HG02798 (cell line): ENCODE data around the gene APOBEC3C.
A peak's percentile ranks its signal among the peaks of the same experiment; 100 is the strongest.
"Not testable (repeated sequence)": the region's sequence is repeated elsewhere in the genome, so short reads cannot be mapped to it uniquely, and the experiment has no call there.

Experiments used
- ATAC-seq: cut with Tn5 transposase; IDR thresholded peaks from one replicate; pipeline ENCODE4 v1.9.1; 2021; ENCODE audit warnings: mild to moderate bottlenecking; ENCODE audit not compliant: unreplicated experiment, poor library complexity

Gene APOBEC3C

GRCh38 chr22:39020021-39020651, 6.1 kb downstream of the APOBEC3C start:
- not testable (repeated sequence) for ATAC-seq

GRCh38 chr22:39021552-39022250, 7.6 kb downstream of the APOBEC3C start:
- no peak for ATAC-seq

DNA sequence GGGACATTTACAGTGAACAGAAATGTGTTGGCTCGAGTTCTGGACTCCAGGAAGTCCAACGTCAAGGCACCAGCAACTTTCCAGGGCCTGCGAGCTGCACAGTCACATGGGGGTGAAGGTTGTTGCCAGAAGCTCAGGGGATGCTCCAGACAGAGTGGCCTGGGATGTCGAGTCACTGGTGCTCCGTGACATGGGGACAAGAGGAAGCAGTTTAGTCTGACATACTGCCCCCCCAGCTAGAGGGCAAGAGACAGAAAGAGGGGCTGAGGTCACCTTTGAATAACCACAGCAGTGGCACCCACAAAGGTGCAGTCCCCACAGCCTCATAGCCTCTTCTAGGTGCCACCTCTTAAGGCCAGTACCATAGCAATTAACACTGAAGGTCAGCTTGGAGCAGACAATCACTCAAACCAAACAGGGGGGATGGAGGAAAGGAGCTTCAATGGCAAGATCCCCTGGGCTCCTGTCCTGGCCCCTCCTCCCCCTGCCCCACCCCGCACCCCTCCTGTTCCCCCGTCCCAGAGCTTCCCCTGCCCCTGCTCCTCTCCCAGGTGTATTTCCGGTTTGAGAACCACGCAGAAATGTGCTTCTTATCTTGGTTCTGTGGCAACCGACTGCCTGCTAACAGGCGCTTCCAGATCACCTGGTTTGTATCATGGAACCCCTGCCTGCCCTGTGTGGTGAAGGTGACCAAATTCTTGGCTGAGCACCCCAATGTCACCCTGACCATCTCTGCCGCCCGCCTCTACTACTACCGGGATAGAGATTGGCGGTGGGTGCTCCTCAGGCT, 10.7 kb downstream of the APOBEC3C start:
- no peak for ATAC-seq

DNA sequence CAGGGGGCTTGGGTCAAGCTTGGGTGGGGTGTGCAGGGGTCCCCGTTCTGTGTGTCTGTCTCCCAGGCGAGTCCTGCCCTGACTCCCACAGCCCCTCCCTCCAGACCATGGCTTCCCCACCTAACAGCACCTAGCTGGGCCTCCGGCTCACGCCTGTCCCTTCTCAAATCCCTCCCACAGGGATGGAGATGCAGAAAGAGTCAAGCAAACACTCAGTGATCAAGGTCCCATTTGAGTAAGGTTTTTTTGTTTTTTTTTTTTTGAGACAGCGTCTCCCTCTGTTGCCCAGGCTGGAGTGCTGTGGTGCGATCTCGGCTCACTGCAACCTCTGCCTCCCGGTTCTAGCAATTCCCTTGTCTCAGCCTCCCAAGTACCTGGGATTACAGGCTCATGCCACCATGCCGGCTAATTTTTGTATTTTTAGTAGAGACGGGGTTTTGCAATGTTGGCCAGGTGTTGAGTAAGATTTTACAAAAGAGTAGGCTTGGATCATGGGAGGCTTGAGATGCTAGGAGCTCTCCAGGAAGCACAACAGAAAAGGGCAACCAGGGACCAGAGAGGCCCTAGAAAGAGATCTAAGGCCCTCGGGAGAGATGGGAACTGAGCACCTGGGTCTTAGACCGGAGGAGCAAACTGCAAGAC, 12.6 kb downstream of the APOBEC3C start:
- no peak for ATAC-seq

DNA sequence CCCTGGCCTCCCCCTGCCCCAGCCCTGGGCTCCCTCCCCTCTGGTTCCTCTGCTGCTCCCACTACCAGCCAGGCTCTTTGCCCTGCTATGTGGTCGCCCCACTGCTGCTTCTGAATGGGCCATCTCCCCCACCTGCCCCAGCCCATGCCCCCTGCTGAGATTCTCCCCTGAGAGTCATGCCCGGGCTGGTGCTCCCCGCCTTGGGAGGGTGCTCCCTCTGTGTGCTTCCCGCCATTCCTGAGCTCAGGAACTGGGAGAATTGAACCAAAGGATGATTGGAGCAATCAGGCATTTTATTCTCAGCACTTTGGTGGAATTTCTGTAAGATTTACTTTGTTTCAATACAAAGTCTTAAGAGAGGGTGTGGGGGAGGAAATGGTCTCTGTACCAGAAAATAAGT, 13.7 kb downstream of the APOBEC3C start:
- no peak for ATAC-seq

GRCh38 chr22:39028281-39028680, 14.2 kb downstream of the APOBEC3C start:
- ATAC-seq: no peak

GRCh38 chr22:39029227-39029626, 15.2 kb downstream of the APOBEC3C start:
- no peak for ATAC-seq

DNA sequence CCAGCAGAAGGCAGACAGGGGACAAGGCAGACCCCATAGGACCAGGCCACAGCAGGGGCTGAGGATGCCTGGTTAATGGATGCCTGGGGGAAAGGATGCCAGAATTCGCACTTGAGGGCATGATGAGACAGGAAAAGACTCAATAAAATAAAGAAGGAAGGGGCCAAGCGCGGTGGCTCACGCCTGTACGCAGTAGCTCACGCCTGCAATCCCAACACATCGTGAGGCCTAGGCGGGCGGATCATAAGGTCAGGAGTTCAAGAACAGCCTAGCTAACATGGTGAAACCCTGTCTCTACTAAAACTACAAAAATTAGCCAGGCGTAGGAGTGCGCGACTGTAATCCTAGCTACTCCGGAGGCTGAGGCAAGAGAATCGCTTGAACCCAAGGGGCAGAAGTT, 16.6 kb downstream of the APOBEC3C start:
- no peak for ATAC-seq

GRCh38 chr22:39031434-39032295, 17.6 kb downstream of the APOBEC3C start:
- not testable (repeated sequence) for ATAC-seq

DNA sequence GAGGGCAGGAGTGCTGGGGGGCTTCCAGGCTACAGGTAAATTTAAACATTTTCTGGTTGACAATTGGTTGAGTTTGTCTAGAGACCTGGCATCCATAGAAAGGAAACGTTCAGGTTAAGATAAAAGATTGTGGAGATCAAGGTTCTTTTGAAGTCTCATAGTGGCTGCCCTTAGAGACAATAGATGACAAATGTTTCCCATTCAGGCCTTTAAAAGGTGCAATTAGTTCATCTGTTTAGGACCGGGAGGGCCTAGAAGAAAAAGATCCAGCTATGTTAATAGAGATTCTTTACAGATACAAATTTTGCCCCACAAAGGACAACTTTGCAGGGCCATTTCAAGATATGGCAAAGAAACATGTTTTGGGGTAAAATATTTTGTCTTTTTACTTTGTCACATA, 23.0 kb downstream of the APOBEC3C start:
- ATAC-seq: not testable (repeated sequence)

DNA sequence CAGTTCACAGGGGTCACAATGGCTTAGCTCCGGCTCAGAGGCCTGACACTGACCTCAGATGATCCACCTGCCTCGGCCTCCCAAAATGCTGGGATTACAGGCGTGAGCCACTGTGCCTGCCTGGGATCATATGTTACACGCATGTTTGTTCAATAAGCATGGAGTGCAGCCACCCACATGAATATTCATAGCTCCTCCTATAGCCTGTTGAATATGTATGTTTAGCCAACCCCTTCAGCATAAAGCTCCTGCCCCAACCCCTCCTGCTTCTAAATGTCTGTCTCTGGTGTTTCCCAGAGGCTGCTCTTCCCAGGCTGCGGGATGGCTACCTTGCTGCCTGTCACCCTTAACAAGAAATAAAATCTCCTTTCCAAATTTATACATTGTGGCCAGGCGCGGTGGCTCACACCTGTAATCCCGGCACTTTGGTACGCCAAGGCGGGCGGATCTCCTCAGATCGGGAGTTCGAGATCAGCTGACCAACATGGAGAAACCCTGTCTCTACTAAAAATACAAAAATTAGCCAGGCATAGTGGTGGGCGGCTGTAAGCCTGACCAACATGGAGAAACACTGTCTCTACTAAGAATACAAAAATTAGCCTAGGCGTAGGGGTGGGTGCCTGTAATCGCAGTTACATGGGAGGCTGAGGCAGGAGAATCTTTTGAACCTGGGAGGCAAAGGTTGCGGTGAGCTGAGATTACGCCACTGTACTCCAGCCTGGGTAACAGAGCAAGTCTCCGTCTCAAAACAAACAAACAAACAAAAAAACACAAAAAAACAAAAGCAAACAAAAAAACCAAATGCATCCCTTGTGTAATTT, 25.5 kb downstream of the APOBEC3C start:
- no peak for ATAC-seq

DNA sequence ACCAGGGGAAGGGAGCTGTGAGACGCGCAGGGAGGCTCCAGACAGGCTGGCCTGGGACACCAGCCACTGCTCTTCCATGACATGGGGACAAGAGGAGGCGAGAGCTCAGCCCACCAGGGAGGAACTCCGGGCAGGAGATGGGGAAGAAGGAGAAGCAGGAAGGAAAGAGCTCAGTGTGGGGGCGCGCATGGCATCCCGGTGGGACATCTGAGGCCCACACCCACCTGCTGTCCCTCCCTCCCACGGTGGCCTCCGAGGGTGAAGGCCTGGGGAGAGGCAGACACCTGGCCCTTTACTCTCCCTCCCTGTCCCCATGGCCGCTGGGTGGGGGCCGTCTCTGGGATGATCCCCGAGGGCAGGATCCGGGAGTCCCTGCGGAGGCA, 26.1 kb downstream of the APOBEC3C start:
- not testable (repeated sequence) for ATAC-seq

DNA sequence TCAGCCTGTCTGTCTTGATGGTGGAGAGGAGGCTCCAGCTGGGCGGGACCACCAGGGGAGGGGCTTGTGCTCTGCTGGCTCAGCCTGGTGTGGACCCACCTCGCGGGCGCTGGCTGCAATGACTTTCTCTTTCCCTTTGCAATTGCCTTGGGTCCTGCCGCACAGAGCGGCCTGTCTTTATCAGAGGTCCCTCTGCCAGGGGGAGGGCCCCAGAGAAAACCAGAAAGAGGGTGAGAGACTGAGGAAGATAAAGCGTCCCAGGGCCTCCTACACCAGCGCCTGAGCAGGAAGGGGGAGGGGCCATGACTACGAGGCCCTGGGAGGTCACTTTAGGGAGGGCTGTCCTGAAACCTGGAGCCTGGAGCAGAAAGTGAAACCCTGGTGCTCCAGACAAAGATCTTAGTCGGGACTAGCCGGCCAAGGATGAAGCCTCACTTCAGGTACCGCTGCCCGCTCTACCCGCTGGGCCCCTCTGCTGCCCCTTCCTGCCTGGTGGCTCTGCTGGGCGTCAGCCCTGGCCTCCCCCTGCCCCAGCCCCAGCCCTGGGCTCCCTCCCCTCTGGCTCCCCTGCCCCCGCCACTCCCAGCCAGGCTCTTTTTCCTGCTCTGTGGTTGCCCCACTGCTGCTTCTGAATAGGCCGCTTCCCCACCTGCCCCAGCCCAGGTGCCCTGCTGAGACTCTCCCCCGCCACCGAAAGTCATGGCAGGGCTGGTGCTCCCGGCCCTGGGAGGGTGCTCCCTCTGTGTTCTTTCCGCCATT, 26.7 kb downstream of the APOBEC3C start, which contains the start of gene APOBEC3F:
APOBEC3F (plus strand) TSS at position 327 of the 759 bp plus-strand sequence; CDS start at position 424, 97 bp downstream.
- peak; percentile 82 for ATAC-seq

DNA sequence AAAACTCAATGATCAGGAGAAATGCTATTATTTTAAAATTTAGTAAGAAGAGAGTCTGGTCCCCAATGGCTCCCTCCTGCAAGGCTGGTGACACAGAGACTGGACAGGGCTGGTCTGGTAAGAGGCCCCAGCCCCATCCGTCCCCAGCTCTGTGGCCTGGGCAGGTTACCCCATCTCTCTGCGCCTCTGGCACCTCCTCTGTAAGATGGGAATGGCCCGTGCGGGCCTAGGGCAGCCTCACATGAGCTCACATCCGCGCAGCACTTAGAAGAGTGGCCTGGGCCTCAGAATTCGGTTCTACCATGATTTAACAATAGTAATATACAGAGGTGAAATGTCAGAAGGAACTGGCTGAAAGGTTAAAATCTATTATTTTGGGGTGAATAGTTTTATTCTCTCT, 27.9 kb downstream of the APOBEC3C start:
- ATAC-seq: no peak

GRCh38 chr22:39043063-39043462, 29.0 kb downstream of the APOBEC3C start:
- ATAC-seq: not testable (repeated sequence)

- not testable (repeated sequence) for ATAC-seq
Observed at GRCh38 chr22:39045136-39045535, 31.1 kb downstream of the APOBEC3C start.

DNA sequence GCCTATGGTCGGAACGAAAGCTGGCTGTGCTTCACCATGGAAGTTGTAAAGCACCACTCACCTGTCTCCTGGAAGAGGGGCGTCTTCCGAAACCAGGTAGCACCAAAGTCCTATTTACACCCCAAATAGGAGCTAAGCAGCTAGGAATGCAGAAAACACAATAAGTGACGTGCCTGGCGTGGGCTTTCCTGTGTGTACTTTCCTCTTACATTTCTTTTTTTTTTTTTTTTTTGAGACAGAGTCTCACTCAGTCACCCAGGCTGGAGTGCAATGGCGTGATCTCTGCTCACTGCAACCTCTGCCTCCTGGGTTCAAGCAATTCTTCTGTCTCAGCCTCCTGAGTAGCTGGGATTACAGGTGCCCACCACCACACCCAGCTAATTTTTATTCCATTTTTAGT, 35.4 kb downstream of the APOBEC3C start:
- not testable (repeated sequence) for ATAC-seq

- not testable (repeated sequence) for ATAC-seq
Observed at GRCh38 chr22:39051844-39052495, 37.9 kb downstream of the APOBEC3C start.
